GM19239 (cell line): ENCODE measurements around the gene FOXO3.

Experiments
- DNase-seq: peaks from one replicate; pipeline ENCODE4 v3.0.0; 2011; ENCODE audit warnings: low spot score; ENCODE audit not compliant: insufficient read length
- FAIRE-seq: peaks from 2 replicates; lab custom pipeline; 2011; peaks lifted over from hg19 to GRCh38; lab: Jason Lieb, UNC

FOXO3 gene

DNA sequence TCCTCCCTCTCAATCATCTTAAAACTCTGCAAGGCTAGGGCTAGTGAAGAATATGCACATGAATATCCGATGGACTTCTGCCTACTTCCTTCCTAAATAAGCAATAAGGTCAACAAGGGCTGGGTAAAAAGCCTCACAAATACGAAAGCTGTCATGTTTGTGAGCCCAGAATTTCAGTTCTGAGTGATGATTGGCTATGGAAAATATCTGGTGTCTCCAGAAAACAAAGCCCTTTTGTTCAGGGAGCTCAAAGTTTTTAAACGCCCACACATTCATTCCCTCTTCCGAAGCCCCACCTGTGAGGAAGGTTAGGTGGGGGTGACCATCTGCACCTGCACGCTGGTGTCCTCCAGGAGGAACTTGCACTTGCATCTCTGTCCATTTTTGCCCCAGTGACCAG, 160.6 kb downstream of the FOXO3 start:
- FAIRE-seq, result no peak
- DNase-seq, result no peak

DNA sequence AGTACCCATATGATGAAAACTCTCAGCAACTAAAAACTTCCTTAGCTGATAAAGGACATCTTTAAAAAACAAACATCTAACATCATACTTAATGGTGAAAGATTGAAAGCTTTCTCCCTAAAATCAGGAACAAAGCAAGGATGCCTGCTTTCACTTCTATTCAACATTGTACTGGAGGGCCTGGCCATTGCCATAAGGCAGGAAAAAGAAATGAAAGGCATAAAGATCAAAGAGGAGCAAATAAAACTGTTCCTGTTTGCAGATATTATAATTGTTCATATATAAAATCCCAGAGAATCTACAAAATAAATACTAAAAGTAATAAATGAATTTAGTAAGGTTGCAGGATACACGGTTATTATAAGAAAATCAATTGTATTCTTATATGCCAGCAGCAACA, 162.9 kb downstream of the FOXO3 start:
- FAIRE-seq (no peak), DNase-seq (no peak)

DNA sequence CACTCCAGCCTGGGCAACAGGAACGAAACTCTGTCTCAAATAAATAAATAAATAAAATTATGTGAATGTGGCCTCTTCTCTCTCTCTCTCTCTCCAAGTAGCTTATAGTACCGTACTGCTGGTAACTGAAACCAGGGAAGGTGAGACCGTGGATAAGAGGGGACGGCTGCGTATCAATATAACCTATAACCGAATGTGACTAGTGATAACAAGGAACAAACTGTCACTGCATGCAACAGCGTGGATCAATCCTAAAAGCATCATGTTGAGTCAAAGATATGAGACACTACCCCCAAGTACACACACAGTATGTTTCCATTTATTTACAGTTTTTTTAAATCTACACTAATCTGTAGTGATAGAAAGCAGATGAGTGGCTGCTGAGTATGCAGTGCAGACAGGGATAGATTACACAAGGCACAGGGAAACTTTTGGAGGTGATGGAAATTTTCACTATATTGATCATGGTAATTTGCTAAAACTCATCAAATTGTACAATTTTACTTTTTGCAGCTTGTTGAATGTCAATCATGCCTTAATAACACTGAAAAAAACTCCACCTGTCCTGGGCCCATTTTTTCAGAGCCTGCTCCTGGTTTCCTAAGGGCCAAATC, 166.1 kb downstream of the FOXO3 start:
- FAIRE-seq, result no peak

GRCh38 chr6:108727966-108728730, 167.4 kb downstream of the FOXO3 start:
- DNase-seq (no peak), FAIRE-seq (no peak)

More for the DNA sequence above, 166.1 kb downstream of the FOXO3 start:
- no peak for DNase-seq

DNA sequence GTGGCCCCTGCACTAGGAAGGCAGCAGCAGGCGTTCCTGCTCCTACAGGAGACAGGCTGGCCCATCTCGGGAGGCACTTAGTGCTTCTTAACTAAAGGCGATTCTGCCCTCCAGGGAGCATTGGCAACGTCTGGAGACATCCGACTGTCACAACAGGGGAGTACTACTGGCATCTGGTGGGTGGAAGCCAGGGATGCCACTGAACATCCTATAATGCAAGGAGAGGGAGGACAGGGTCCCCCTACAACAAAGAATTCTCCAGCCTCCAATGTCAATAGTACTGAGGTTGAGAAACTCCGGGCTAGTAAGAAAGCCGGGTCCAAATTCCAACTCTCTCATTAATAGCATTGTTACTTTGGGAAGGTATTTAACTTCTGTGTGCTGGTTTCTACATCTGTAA, 168.1 kb downstream of the FOXO3 start:
- DNase-seq (no peak), FAIRE-seq (no peak)

GRCh38 chr6:108730635-108731515, 170.2 kb downstream of the FOXO3 start:
- no peak for FAIRE-seq
- DNase-seq, result no peak

GRCh38 chr6:108732091-108732870, 171.6 kb downstream of the FOXO3 start:
- no peak for DNase-seq
- FAIRE-seq, result no peak

DNA sequence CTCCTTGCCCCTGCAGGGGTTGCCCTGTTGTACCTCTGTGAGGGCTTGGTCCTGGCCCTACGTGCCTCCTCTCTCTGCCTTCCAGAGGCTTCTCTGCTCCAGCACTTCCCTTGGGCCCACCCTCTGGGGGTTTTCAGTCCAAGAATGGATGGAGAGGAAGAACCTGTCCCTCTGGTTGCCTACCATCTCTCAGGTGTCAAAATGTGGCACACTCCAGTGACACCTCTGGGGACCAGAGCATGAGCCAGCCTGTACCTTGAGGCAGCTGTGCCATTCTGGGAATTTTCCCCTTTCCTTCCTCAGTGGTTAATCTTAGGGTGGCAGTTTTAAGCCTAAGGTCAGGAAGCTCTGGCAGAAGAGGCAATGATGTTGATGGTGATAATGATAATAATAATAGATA, 172.3 kb downstream of the FOXO3 start:
- FAIRE-seq (no peak), DNase-seq (no peak)

DNA sequence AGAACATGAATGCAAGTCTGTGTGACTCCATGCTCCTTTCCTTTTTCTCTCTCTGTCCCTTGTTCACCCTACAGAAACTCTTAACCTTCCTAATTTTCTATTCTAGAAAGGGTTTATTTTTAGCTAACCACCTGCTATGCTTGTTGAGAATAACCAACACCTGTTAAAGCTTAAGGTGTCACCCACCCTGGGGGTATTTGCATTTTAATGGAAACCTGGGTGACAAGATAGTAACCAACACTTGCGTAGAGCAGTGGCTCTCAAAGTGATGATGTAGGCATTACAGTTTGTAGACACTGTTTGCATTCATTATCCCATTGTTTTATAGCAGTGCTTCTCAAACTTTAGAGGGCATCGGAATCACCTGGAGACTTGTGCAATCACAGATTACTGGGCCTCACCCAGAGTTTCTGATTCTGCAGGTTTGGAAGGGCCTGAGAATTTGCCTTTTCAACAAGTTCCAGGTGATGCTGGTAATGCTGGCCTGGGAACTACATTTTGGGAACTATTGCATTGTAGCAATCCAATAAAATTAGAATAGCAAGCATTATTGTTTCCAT, 173.1 kb downstream of the FOXO3 start:
- DNase-seq (no peak), FAIRE-seq (no peak)
